HG02623 (cell line): ENCODE results near the gene QRFPR.
"Not testable (repeated sequence)": the region's sequence is repeated elsewhere in the genome, so short reads cannot be mapped to it uniquely, and the experiment has no call there.

Experiments
- ATAC-seq: cut with Tn5 transposase; IDR thresholded peaks from one replicate; pipeline ENCODE4 v1.9.1; 2021; ENCODE audit warnings: moderate library complexity; ENCODE audit not compliant: unreplicated experiment

The QRFPR gene

GRCh38 chr4:121339824-121340223 is 41.0 kb downstream of the QRFPR start:
- no peak for ATAC-seq

- ATAC-seq, result no peak
These were observed 41.5 kb downstream of the QRFPR start for GRCh38 chr4:121339307-121339706.

- ATAC-seq, result no peak
These were observed 42.3 kb downstream of the QRFPR start for GRCh38 chr4:121338518-121338917.

GRCh38 chr4:121336706-121337105 is 44.1 kb downstream of the QRFPR start:
- no peak for ATAC-seq

- no peak for ATAC-seq
These were observed 50.6 kb downstream of the QRFPR start for GRCh38 chr4:121330180-121330665.

GRCh38 chr4:121326597-121326996 is 54.2 kb downstream of the QRFPR start:
- ATAC-seq, result no peak

DNA sequence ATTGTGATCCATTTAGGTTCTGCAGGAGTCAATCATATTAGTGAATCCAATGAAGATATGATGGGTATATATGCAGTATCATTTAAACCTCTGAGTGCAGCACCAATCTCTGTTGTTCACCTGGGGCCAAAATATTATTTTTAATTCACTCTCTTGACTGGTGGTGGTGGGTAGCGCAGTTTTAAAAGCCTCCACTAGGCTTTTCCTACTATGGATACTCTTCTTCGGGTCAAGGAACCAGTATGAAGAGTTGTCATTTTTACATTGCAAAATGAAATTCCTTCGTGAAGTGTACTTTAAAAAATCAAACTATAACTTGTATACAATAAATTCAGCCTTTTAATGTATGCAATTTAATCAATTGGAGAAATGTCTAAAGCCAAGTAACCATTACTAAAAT is 56.5 kb downstream of the QRFPR start:
- ATAC-seq, result no peak

DNA sequence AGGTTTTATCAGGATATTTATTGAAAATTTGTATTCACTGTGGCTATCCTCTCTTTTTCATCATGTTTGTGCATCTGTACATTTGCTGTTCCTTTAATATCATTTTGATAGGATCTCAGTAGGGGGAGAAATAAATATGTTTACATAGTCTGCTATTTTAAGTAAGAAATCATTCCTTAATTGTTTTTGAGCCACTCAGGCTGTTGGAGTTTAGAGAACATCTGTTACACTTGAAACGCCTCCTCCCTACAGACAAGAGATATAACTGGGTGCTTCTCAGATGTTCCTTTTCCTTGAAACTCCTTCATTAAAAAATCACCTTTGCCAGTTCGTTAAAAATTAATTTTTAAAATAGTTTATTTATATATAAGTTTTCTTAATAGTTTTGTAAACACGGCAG is 59.4 kb downstream of the QRFPR start:
- ATAC-seq, result no peak

- no peak for ATAC-seq
These were observed 64.7 kb downstream of the QRFPR start for GRCh38 chr4:121316091-121316490.

DNA sequence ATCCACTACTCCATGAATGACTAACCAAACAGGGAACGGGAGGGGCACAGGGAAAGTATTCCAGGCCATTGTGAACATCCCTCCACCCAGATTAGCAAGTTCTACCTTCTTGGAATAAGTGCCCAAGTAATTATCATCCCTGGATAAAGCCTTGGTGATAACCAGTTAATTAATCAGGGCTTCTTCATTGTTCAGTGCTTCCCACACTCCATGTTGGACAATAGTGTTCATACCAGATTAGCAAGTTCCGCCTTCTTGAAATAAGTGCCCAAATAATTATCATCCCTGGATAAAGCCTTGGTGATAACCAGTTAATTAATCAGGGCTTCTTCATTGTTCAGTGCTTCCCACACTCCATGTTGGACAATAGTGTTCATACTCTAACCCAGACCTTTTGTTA is 67.4 kb downstream of the QRFPR start:
- not testable (repeated sequence) for ATAC-seq

DNA sequence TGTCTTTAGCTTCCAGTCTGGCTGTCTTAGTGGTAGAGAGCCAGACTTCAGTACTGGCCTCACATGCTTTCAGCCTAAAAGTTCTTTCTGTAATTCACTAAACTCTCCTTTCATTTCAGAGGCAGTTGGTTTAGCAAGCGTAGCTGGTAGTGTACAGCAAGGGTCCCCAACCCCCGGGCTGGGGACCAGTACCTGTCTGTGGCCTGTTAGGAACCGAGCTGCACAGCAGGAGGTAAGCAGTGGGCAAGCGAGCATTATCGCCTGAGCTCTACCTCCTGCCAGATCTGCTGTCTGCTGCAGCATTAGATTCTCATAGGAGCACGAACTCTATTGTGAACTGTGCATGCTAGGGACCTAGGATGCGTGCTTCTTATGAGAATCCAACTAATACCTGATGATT is 72.0 kb downstream of the QRFPR start:
- no peak for ATAC-seq

DNA sequence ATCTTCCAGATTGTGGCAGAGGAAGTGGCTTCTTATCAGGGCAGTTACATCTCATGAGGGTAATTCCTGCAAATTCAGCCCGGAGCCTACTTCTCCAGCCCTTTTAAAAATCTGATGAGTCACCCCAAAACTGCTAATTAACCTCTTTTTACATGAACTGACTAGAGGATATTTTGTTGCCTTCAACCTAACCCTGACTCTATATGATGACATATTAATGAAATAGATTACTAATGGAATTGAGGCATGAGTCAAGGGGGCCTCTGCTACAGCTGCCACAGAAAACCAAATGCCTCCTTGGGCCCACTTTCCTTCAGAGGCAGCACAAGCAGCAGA is 72.5 kb downstream of the QRFPR start:
- no peak for ATAC-seq

DNA sequence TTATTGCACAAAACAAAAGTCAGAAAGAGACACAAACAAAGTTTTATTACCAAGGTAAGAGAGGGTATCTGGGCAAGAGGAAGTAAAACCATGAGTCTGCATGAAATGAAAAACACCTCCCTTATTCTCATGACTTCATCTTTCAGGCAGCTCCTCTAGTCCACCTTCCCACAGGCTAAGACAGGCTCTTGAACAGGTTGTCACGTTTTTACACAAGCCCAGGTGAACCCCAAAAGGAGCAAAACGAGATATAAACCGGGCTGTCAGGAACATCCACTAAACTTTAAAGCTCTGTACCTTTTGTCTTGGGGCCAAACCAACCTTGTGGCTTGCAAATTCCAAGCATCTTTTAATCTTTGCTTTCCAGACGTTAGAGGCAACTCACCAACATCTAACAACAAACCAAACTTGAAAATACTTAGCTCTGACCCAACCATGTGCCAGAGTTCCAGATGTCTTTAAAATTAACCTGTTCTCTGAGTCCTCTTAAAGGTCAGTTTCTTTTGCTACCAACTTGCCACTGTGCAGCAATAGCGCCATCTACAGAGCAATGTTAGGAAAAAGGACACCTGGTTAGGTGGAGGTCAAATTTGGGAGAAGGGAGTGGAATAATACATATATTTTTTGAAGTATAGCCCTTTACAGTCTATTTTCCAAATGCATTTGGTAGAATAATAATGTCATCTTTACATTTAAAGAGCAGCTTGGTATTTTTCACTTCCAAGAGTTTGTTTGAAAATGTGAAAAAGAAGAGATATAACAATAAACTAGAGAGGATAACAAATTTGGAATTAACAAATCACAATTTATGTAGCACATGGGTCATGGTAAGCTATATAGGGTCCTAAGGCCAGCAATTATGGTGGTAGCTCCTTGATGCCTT is 73.1 kb downstream of the QRFPR start:
- peak; percentile 94 for ATAC-seq

GRCh38 chr4:121306931-121307330 is 73.9 kb downstream of the QRFPR start:
- ATAC-seq, result no peak

DNA sequence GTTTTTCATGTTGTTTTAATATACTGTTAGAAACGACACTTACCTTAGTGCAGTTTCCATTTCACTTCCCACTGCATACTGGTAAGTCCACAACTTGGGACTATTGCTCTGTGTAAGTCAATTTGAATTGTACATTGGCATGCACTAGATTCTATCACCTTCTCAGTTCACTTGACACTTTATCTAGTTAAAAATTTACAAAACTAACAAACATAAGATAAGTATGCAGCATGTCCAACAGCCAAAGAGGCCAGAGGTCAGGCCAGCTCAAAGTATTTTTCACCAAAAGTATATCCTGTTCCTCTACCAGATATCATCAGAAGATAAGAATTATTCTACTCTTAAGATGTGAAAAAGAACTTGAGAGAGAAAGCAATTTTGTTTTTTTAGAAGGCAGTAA is 75.9 kb downstream of the QRFPR start:
- ATAC-seq, result no peak

GRCh38 chr4:121299367-121299766 is 81.5 kb downstream of the QRFPR start:
- ATAC-seq, result no peak

DNA sequence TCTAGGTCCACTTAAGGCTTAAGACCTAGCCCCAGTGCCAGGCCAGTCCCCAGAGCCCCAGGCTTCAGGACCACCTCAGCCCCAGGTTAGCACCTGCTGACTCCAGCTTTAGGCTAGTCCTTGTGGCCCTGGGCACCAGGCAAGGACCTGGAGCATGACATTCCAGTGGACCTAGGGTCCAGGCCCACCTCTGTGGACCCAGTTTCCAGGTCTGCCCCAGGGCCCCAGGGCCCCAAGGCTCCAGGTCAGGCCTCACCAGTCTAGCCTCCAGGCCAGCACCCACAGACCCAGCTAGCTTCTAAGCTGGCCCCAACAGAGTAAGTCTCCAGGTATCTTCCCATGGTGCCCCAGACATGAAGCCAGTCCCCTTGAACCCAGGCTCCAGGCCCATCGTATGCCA is 97.5 kb downstream of the QRFPR start:
- ATAC-seq, result no peak

DNA sequence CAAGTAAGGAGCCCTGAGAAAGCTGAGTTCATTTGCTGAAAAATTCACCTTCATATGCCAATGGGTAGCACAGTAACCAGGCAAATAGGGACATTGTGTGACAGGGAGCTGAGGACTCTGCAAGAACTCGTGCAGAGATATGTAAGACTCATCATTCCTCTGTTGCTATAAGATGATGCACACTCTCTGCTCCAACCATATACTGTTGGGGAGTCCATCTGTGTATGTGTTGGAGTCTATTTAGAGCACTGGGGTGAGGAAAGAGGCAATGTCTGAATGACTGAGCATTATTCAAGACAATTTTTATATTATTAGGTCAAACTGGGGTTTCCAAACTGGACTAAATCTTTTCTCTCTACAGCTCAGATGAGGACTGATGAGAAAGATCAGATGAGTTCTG is 100.4 kb downstream of the QRFPR start:
- ATAC-seq, result no peak

DNA sequence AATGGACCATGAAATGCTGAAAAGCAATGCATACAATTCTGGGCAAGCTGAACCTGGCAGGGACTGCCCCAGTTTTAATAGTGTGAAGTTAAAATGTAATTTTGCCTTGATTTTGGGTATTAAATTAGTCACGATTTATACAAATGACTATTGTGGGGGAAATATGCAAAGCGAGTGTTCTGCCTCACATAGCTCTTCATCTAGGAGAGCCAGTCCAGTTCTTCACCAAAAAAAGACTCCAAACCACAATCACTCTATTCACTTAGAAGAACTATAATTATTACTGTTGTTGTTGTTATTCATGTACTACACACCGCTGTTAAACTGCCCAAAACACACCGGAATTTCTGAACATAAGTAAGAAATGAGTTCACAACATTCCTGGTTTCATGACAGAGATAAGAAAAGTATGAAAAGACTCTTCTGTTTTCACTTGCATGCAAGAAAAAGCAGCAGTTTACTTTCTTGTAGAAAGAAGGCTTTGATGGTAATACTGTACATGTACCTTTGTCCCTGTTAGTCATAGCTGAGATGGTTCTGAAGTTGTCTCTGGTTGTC is 101.9 kb downstream of the QRFPR start:
- ATAC-seq, result peak; percentile 79
